ENCODE measurements around the gene STAB2. TPM values are rescaled to one million over a fixed set of nuclear protein-coding genes. Genes with fewer than 3 reads are reported as not detected.
A peak's percentile ranks its signal among the peaks of the same experiment; 100 is the strongest.

The STAB2 gene
- total and polyA plus RNA-seq, 7 donors, result under 0.01 to 0.66 (median 0.48) TPM; not detected in 1

DNA sequence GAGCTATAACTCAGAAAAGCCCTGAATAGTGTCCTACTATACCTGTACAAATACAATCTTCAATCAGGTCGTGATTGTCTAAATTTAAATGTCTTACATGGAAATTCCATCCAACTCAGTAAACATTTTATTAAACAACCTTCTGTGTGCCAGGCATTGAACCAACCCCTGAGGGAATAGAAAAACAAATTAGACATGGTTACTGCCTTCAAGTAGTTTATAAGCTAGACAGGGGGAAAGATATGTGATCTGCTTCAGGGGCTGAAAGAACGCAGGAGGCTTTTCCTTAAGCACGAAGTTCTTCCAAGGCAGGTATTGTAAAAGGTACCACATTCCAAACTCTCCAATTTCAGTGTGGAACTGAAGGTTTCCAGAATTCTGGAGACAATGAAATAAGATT lies 39.7 kb upstream of the STAB2 start:
- Histone ChIP-seq H3K9me3 (no peaks in the 10 kb centered on the region), H3K4me3 (no peak overlapping the region), H3K36me3 (no peaks in the 10 kb centered on the region), H3K4me1 (no peaks in the 10 kb centered on the region), H3K27me3 (no peaks in the 10 kb centered on the region), H3K27ac (no peak overlapping the region)
- TF ChIP-seq POLR2AphosphoS5 (IDR thresholded peaks at IDR 0.05) (no peak), EP300 (IDR thresholded peaks at IDR 0.05) (no peak), POLR2A (IDR thresholded peaks at IDR 0.05) (no peak)
- TF ChIP-seq, protein P1, sequence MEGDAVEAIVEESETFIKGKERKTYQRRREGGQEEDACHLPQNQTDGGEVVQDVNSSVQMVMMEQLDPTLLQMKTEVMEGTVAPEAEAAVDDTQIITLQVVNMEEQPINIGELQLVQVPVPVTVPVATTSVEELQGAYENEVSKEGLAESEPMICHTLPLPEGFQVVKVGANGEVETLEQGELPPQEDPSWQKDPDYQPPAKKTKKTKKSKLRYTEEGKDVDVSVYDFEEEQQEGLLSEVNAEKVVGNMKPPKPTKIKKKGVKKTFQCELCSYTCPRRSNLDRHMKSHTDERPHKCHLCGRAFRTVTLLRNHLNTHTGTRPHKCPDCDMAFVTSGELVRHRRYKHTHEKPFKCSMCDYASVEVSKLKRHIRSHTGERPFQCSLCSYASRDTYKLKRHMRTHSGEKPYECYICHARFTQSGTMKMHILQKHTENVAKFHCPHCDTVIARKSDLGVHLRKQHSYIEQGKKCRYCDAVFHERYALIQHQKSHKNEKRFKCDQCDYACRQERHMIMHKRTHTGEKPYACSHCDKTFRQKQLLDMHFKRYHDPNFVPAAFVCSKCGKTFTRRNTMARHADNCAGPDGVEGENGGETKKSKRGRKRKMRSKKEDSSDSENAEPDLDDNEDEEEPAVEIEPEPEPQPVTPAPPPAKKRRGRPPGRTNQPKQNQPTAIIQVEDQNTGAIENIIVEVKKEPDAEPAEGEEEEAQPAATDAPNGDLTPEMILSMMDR (IDR thresholded peaks at IDR 0.05), result no peak
- WGBS, 2 donors, result 36 to 58% methylated on average over 3 of the region's 3 CpGs
- intact Hi-C loops (cut with DNase I), result loop anchor here (2.0 to 5.0 kb wide), 2 partner anchors 50 to 665 kb away; partner anchors contain the start of gene C12orf42
- no peak for DNase-seq

- H3K27me3 ChIP-seq, result no peaks in the 10 kb centered on the region
- DNase-seq, result no peak
- H3K36me3 ChIP-seq, result no peaks in the 10 kb centered on the region
- TF ChIP-seq, protein P1 (IDR thresholded peaks at IDR 0.05), result no peak
- TF ChIP-seq POLR2A (IDR thresholded peaks at IDR 0.05), result no peak
- no peak for TF ChIP-seq EP300 (IDR thresholded peaks at IDR 0.05)
- TF ChIP-seq POLR2AphosphoS5 (IDR thresholded peaks at IDR 0.05), result no peak
- no peak overlapping the region for H3K27ac ChIP-seq
- 48 to 70% methylated on average over 6 of the region's 6 CpGs for WGBS, 2 donors
- no peaks in the 10 kb centered on the region for H3K4me1 ChIP-seq
- H3K9me3 ChIP-seq, result no peaks in the 10 kb centered on the region
- intact Hi-C loops (cut with DNase I), result loop anchor here (1.0 to 5.0 kb wide), 3 partner anchors 51 to 665 kb away; partner anchors contain the start of gene C12orf42
- H3K4me3 ChIP-seq, result no peak overlapping the region
Observed at GRCh38 chr12:103547929-103548328, 39.1 kb upstream of the STAB2 start.

GRCh38 chr12:103548622-103549601 lies 38.2 kb upstream of the STAB2 start:
- no peaks in the 10 kb centered on the region for H3K4me1 ChIP-seq
- intact Hi-C loops (cut with DNase I), result loop anchor here (1.0 to 5.0 kb wide), 2 partner anchors 52 to 600 kb away; partner anchors contain the start of gene C12orf42
- no peaks in the 10 kb centered on the region for H3K9me3 ChIP-seq
- WGBS, 2 donors, result 24 to 25% methylated on average over 10 of the region's 10 CpGs
- TF ChIP-seq, protein P1 (IDR thresholded peaks at IDR 0.05), result peak; percentile 61 to 79 (median 74)
- TF ChIP-seq POLR2AphosphoS5 (IDR thresholded peaks at IDR 0.05), result no peak
- no peak for TF ChIP-seq EP300 (IDR thresholded peaks at IDR 0.05)
- H3K4me3 ChIP-seq, result no peak overlapping the region
- no peaks in the 10 kb centered on the region for H3K27me3 ChIP-seq
- H3K36me3 ChIP-seq, result no peaks in the 10 kb centered on the region
- H3K27ac ChIP-seq, result no peak overlapping the region
- DNase-seq, result peak; percentile 78

- H3K27me3 ChIP-seq, result no peaks in the 10 kb centered on the region
- no peaks in the 10 kb centered on the region for H3K36me3 ChIP-seq
- peak overlapping the region; percentile 4 to 58 (median 30) for H3K27ac ChIP-seq
- 61 to 69% methylated on average over 3 of the region's 3 CpGs for WGBS, 2 donors
- H3K4me3 ChIP-seq, result no peak overlapping the region
- peak; percentile 74 for DNase-seq
- TF ChIP-seq POLR2AphosphoS5 (IDR thresholded peaks at IDR 0.05), result peak in 3 of 4 donors; percentile 24 to 40 (median 28)
- TF ChIP-seq, protein P1 (IDR thresholded peaks at IDR 0.05), result no peak
- intact Hi-C loops (cut with DNase I), result no loop called here
- peaks cover 0 to 13% (median 6%) of the 10 kb centered on the region in 4 donors for H3K4me1 ChIP-seq
- no peaks in the 10 kb centered on the region for H3K9me3 ChIP-seq
Observed at GRCh38 chr12:103556890-103557627, 30.0 kb upstream of the STAB2 start.

Measured in sigmoid colon (tissue), 7 donors.